ENCODE measurements around the gene HTR7.

The HTR7 gene

GRCh38 chr10:90740265-90740664 lies 117.6 kb downstream of the HTR7 start:
- no peak for DNase-seq (ENCODE audit: low spot score)

DNA sequence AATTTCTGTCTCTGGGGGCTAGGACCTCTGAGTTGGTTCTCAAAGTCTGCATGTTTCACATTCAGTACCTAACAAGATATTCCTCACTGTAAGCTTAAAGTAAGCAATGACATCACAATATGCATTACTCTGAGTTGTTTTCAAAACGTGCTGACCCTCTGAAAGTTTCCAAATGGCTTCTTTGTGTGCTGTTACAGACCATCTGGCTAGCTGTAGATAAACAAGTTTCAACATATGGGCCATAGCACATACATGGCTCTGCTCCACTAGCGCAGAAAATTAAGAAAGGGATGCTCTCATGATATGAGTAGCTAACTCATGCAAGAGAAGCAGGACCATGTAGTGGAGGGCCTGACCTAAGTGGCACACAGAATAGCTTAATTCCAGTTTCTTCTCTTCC lies 119.0 kb downstream of the HTR7 start:
- DNase-seq (ENCODE audit: low spot score), result no peak

DNA sequence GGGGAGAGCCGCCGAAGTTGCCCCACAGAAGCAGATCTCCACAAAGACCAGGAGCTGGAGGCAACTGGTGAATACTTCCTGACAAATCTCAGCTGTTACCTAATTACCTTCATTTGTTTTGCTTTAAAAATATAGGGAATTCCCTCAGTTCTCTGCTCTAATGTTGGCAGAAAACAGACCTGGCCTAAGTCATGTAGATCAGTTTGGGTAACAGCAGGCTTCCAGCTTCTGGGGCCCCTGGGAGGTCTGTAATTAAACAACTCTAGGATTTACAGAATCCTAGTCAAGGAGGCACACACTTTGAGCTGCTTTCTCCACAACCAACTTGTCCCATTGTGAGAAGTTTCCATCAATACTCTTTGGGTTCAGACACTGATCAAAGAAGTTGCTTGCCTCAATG lies 123.4 kb downstream of the HTR7 start:
- no peak for DNase-seq (ENCODE audit: low spot score)

DNA sequence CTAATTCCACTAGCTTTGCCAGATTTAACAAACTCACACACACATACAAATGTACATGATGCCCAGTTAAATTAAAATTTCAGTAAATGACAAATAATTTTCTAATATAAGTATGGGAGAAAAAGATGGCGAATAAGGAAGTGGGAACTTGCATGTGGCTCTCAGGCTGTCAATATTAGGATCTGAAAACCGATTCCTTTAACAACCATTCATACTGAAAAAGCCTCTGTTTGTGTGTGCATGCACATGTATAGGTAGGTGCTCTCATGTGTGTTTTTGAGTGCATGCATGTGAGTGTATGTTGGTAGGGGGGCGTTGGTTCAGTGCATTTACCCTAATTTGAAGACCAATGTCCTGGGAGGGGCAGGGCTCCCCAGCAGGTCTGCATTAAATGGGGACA lies 125.3 kb downstream of the HTR7 start:
- DNase-seq (ENCODE audit: low spot score), result no peak

DNA sequence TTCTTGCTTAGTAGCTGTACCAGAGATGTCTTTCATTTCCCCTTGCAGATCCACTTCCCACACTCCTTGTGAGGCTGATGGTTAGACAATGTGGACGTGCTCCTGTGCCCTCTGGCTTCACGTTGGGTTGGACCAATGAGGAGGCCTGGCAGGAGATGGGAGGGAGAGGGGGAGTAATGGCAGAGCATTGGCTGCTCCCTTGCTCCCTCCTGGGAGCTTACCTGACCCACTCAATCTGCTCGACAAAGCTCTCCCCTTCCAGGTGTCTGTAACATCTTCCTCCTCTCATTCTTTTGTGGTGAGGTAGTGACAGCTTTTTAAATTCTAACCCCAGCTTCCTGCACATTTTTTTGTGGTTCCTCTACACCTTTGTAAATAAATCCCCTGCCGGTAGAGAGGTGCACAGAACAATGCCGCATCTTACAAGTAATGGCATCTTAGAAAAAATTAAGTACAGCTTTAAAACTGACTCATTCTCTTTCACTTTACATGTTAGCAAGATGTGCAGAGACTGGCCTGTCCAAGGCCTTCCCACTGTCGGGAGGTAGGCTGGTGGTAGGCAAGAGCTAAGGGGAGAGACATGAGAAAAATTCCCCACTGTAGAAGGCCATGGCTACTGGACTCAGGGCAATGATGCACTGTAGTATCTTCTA lies 134.3 kb downstream of the HTR7 start:
- no peak for DNase-seq (ENCODE audit: low spot score)

DNA sequence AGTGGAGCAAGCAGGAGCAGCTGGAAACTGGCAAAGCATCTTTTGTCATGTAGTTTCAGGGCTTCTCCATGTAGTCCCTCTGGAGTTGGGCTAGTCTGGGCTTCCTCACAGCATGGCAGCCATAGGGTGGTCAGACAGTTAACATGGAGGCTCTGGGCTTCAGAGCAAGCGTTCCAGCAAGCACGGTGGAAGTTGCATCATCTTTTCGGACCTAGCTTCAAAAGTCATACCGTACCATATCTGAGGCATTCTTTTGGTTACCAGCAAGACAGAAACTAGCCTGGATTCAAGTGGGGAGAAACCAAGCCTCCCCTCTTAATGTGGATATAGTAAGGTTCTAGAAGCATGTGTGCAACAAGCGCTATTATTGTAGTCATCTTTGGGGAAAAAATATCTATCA lies 135.0 kb downstream of the HTR7 start:
- DNase-seq (ENCODE audit: low spot score), result no peak

DNA sequence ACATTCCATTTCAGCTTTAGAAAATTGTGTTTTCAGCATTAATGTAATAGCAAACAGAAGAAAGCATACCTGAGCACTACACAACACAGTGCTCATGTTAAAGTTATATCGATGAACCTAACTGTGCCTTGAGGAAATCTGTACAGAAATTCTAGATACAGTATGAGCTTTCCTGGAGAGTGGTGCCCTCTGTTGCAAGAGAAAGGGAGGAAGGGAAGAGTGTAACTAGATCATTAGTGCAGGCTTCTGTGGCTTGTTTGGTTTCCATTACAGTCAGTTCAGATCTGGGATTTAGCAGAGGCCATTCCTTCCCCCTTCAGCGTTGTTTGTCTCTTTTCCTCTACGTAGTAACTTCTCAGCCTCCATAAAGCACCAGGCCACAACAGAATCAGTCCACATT lies 139.7 kb downstream of the HTR7 start:
- DNase-seq (ENCODE audit: low spot score), result no peak

DNA sequence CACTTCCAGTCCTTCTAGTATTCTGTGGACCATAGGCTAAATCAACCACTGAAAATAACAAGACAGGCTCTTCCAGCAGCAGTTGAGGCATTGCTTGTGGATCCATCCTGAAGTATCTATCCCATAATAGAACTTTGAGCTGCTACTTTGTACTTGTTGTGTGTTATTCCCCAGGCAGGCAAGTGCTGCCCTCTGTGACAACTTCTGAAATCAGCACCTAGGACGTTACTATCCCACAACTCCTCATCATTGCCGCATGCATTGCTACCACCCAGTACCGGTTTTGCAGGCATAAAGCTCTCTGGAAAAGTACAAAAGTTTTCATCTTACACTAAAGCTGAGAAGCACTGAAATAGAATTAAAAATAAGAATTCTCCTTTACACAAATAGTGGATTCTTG lies 145.3 kb downstream of the HTR7 start:
- no peak for DNase-seq (ENCODE audit: low spot score)

DNA sequence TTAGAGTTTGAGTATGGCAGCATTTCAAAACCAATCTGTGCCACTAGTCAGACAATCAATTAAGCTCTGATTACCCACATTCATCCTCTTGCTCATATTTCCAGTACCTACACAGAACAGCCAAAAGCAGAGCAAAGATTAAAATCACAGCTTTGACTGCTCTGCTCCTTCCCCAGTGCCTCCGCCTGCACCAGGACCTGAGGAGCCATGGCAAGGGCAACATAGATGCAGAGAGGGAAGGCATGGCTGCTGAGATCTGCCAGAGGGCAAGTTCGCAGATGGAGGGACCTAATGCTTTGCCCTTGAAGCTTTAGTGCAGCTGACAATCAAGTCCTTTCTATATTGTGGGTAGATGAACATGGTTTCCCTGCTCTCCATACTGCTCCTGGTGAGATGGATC lies 148.1 kb downstream of the HTR7 start:
- DNase-seq (ENCODE audit: low spot score), result no peak

DNA sequence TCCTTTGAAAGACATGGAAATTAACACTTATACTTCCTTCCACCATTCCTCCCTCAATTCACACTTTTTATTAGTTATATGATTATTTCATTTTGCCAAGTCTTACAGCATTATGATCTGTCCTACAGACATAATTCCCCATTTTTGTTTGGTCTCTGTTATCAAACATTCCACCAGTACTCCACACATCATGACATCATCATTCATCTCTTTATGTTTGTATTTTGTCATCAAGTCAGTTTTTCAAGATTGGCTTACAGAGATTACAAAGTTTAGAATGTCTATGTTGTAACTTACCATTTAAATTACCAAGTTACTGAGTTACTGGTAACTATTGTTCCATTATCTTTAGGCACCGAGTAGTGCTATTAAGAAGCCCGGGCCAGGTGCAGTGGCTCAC lies 150.2 kb downstream of the HTR7 start:
- no peak for DNase-seq (ENCODE audit: low spot score)

GRCh38 chr10:90701428-90701827 lies 156.4 kb downstream of the HTR7 start:
- DNase-seq (ENCODE audit: low spot score), result no peak

DNA sequence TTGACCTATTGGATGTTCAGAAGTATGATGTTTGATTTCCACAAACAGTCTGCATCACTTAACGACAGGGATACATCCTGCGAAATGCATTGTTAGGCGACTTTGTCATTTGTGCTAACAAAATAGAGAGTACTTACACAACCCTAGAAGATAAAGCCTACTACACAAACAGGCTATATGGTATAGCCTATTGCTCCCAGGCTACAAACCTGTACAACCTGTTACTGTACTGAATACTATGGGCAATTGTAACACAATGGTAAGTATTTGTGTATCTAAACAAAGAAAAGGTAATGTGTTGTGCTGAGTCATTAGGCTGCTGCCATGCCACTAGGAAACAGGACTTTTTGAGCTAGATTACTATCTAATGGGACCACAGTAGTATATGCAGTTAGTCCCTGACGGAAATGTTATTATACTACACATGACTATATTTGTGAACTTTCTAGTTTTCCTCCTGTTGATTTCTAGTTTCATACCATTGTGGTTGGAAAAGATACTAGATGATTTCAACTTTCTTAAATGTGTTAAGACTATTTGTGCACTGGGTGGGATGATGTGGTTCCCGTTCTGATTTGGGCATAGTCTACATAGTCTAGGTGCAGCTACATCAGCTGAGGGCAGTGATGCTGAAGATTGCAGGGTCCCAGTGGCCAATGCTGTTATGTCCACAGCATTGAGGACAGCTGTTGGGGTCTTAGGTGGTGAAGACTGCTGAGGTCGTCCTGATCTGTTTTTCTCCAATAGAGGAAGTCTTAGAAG lies 161.7 kb downstream of the HTR7 start:
- DNase-seq (ENCODE audit: low spot score), result no peak
